CD4-positive, alpha-beta T cell treated with Interleukin-6 for 4 hours (primary cell): ENCODE data around the gene FMO5.
"Not testable (repeated sequence)": the region's sequence is repeated elsewhere in the genome, so short reads cannot be mapped to it uniquely, and the experiment has no call there.

Experiments used
- DNase-seq: peaks from one replicate; pipeline ENCODE4 v3.0.0-alpha.2; 2020; ENCODE audit warnings: mixed read lengths

Gene FMO5

DNA sequence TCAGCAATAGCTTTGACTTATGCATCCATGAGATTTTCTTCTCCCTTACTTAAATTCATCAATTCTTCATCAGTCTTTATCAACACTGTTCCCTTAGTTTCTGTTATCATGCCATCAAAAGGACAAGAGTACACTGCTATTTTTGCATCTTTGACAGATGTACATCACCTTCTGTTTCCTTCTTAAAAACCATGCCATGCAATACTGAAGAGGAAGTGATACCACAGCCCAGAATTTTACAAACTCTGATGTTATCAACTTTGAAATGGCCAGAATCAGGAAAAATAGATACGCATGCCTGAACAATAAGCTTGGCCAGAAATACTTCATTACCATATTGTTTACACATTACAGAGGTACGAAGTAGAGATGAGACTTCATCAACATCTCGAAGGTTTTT is 21.1 kb downstream of the FMO5 start:
- no peak for DNase-seq

DNA sequence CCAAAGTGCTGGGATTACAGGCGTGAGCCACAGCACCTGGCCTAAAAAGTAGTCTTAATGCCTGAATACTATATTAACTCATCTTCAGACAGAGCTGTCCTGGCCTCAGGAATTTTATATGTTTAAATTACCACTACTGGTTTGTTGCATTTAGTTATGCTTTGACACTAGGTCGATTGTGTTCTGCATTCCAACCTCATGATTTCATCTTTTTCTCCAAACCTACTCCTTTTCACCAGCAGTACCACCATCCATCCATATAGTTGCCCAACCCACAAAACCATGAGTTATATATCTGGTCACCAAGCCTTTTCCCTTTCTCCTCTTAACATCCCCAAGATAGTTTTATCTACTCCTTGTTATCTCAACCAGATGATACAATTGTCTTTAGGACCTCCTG is 22.6 kb downstream of the FMO5 start:
- no peak for DNase-seq

DNA sequence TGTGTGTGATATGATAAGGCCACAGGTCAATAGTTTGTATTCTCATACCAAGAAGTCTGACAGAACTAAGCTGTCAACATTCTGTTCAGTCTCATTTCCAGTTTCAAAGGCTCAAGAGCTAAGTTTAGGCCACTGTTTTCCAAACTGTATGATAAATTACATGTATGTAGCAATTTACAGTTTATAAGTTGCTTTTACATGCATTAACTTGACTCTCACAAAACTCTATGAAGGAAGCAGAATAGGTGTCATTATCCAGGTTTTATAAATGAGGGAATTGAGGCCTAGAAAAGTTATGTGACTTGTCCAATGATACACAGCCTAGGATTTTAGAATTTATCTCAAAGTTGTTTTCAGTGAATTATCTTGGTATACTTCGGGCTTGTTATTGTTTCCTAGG is 23.4 kb downstream of the FMO5 start:
- DNase-seq, result no peak

DNA sequence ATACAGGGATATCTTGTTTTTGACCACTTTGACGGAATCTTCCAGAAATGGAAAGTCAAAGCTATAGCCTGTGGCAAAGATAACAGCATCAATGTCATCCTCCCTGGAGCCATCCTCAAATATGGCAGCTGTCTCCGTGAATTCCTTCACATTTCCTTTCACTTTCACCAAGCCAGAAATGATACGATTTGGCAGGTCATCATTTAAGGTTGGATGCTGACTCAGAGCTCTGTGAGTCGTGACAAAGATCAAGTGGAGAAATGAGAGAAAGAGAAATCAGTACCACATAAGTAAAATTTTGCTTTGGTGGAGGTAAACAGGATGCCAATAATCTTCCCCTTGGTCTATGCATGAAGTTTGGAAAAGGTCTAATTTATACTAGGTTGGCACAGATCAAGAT is 23.9 kb downstream of the FMO5 start:
- no peak for DNase-seq

DNA sequence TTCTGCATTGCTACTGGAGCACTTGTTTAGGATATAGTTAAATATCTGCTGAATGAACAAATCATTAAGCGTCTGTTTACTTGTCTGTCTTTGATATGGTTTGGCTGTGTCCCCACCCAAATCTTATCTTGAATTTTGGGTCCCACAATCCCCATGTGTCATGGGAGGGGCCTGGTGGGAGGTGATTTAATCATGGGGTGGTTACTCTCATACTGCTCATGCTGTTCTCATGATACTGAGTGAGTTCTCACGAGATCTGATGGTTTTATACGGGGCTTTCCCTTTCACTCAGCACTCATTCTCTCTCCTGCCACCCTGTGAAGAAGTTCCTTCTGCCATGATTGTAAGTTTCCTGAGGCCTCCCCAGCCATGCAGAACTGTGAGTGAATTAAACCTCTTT is 27.8 kb downstream of the FMO5 start:
- not testable (repeated sequence) for DNase-seq

DNA sequence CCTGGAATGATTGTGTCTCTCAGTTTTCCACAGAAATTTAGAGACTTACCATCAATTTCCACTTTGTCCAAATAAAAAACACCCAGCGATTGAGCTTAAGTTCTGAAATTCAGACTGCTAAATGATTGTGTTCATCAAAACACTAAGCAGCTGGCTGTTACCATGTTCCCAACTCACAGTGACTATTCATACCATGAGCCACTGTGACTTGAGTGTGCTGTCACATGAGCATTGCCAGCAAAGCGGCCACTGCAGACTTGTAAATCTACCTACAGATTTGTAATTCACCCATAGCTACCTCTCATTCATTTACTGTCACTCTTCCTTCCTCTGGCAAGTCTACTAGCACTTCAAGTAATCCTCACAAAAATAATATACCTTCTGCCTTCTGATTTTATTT is 35.6 kb downstream of the FMO5 start:
- DNase-seq, result no peak

DNA sequence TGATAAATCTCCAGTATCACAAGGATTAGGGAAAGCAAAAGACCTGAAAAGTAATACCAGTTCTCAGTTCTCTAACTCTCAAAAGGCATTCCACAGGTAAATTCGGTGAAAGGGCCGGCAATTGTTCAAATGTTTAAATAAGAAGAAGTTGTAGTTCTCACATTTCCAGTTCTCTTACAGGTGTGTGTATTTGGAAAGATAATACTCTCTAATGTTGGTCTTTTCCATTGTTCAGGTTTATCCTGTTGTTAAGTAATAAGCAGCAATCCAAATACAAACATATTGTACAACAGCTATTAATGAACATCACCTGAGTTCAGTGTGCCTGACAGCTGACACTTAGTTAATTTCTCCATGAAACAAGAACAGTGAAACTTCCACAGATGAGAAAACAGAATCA is 39.7 kb downstream of the FMO5 start:
- no peak for DNase-seq

DNA sequence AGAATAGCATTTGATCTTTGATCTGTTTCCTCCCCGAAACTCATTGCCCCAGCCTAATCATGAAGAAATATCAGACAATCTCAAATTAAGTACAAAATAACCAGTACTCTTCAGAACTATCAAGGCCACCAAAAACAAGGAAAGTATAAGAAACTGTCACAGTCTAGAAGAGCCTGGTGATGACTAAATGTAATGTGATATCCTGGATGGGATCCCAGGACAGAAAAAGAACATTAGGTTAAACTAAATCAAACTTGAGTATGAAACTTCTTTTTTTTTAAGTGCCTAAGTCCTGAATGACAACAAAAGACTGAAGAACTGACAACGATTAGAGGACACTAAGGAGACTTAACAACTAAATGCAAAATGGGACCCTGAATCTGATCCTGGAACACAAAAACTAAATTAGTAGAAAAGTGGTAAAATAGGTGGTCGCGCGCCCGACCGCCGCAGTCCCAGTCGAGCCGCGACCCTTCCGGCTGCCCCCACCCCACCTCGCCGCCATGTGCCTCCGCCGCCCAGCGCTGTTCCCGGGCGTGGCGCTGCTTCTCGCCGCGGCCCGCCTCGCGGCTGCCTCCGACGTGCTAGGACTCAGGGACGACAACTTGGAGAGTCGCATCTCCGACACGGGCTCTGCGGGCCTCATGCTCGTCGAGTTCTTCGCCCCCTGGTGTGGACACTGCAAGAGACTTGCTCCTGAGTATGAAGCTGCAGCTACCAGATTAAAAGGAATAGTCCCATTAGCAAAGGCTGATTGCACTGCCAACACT is 47.3 kb downstream of the FMO5 start:
- DNase-seq, result no peak

DNA sequence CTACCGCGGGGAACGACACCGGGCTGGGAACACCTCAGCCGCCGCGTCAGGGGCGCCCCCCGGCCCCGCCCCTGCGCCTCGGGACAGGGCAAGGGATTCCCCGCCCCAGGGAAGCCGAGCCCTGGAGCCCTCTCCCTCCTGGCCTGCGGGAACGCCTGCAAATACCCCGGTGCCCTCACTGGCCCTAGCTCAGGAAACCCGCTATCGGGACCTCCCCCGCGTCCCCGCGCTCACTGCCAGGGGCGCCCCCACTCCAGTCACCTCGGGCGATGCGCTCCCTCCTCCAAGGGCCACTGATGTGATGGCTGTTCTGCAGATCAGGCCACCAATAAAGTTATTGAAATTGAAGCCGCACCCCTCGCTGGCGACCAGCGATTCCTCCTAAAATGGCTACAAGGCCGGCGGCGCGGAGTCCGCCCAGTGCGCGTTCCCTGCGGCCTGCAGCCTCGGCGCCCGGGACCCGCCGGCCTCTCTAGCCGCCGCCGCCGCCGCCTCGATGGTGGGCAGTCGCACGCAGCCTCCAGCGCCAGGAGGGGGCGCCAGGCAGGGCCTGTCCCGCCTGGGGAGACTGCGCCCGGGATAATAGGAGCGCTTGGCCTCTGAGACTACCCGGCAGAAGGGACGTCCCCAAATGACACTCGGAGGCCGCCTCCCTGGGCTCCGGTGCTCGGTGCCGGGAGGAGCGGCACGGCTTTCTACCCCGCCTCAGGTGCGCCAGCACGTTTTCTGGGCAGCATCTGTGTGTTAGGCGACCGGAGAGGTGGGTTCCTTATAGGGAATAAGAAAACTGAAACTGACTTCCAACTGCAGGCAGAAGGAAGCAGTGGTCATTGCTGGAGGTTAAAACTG is 52.7 kb downstream of the FMO5 start, which contains the start of gene PRKAB2:
TSS of gene PRKAB2 (minus strand) at position 303 of the 849 bp plus-strand sequence. CDS start 326 bp downstream, outside the sequence.
- peak; percentile 92 for DNase-seq

DNA sequence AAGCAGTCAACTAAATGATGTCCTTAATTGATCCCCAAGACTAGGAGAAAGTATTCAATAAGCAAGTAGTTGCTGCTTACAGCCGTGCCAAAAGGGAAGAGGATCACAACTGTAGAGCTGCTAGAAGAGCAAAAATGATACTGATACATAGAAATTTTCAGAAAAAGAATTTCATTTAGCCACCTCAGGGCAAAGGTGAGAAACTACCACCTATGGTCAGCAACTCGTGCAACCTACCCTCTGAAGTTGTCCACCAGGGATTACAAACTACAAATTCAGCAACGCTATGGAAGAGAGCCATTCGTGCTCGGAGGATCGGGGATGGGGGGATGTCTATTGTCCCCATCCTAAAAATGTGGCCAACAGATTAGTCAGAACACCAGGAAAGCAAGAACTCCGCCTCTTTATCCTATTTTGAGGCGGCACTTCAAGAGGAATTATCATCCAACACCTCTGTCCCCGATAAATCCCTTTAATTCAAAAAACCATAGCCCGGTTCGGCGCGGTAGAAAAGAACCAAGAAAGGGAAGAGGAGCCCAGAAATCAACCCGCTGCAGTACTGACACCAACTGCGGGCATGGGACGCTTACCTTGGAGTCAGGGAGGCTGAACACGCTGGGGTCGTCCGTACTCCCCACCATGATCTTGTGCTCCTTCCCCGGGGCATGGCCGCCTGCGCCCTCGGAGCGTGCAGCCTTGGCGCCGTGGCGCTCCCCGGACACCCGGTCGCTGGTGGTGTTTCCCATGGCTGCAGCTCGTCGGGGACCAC is 53.6 kb downstream of the FMO5 start:
- no peak for DNase-seq

DNA sequence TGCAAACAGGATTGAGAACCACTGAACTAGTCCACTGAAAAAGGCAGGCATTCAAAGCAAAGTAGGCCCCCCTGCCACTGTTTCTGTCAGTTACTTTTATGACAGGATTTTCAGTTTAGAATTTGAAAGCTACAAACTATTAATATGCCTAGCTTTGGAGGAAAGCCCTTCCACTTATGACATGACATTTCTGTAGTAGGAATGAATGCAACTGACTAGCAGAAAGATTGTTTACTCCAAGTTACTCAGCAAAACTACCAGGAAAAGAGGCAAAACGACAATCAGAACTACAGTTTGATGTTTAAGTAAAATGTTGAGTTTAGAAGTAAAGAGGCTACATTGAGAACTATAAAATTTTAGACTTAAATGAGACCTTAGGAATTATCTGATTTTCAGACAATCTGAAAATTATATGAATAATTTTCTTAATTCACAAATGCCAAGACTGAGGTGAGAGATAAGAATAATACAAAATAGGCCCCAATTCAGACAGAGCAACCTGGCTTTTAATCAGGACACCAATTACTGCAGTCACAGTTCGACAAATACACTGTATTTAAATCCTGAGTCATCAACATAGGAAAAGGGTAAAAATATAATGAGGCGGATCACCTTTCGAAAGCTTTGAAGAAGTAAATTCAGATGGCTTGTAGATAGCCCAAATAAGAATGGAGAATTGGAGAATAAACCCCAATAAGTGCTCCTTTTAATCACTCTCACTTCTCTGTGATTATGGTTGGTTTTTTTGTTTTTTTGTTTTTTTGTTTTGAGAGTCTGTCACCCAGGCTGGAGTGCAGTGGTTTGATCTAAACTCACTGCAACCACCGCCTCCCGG is 55.1 kb downstream of the FMO5 start:
- no peak for DNase-seq

DNA sequence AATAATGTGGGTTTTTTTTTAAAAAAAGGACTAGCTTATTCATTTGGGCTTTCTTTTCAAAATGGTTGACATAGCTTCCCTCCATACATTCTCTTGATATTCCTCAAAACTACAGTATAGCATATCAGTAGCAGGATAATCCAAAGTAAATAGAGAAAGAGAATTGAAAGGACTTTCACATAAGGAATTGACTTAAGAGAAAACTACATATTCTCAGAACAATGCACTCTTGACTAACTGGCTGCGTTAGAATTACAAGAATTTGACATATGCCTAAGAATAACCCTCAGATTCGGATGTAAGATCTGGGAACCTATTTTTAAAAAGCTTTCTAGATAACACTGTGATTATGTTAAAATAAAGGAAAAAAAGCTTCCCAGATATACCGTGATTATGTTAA is 56.0 kb downstream of the FMO5 start:
- no peak for DNase-seq

DNA sequence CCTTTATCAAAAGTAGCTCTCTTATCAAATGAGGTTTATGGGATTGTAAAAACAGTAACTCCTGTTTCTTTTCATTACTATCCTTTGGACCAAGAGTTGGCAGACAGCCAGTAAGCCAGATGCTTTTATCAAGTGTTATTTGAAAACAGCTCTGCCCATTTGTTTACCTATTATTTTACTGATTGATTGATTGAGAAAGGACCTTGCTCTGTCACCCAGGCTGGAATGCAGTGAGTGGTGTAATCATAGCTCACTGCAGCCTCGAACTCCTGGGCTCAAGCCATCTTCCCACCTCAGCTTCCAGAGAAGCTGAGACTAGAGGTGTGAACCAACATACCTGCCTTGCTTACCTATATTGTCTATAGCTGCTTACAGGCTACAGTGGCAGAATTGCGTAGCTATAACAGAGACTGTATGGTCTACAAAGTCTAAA is 56.5 kb downstream of the FMO5 start:
- no peak for DNase-seq

DNA sequence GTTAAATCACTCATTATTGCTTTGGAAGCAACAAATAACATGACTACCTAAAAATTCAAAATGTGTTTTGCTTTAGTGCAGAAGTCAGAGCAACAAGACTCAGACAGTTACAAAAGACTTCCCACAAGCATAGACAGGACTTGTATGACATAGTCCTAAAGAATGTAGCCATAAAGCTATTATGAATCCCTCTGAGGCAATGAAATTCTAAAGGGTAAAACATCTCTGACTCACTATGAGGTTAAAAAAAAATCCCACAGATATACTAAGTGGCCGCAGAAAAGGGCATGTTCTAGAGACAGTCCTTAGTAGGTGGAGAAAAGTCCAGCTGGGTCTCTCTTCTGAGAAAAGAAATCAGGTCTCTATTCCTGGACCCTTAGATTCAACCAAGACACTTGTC is 57.8 kb downstream of the FMO5 start:
- DNase-seq, result no peak

DNA sequence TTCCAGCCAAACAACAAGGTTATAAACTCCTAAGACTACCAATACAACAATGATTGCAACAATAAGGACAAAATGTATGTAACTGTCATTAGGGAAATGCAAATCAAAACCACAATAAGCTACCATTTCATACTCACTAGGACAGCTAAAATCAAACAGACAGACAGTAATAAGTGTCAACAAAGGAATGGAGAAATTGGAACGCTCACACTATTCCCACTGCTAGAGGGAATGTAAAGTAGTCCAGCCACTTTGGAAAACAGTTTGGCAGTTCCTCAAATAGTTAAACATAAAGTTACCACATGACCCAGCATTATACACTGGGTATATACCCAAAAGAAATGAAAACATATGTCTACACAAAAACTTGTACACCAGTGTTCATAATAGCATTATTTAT is 62.1 kb downstream of the FMO5 start:
- DNase-seq, result no peak

DNA sequence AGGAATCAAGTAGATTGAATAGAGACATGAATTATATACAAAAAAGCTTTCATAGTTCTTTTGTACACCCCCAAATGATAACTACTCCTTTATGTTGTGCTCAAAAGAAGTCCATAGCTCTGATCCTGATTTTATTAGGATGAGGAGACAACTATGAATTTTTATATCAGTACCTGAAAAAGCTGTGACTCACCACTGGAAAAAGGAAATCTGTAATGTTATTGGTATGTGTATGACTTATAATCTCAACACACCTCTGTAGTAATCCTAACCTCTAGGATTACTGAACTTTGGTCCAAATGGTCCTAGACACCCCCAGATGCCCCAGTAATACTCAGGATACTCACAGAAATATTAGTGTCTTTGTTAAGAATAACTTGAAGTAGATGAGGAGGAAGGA is 63.0 kb downstream of the FMO5 start:
- DNase-seq, result no peak

DNA sequence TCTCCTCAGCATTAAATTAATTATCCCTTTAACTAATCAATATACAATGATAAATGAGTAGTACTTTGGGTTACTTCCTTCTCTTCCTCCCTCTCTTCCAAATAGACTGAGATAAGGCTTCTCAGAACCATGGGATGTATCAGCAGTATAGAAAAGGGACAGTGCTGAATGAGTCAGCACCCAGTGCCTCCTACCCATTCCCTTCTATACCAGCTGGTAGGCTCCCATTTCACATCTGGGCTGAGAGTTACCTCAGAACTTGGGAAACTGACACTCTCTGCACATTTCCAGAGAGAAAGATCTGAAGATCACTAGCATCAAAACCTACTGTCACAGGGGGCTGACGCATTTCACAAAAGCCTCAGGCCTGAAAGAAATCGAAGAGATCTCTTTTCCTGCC is 68.0 kb downstream of the FMO5 start:
- DNase-seq, result not testable (repeated sequence)

DNA sequence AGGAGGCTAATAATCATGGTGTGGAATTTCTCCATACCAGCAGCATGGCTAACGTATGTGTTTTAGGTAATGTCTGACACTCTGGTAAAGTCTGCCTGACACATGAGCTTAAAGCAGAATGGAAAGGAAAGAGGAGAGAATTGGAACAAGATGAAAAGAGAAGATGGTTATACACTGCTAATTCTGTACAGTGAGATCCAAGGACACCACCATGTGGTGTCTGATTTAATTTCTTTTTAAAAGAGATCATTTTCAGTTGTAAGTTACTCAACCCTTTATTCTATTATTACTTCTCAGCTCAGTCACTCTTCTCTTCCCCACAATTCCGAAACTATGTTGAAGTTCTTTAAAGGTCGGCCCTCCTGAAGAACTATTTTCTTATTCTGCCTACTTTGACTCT is 68.5 kb downstream of the FMO5 start:
- no peak for DNase-seq

DNA sequence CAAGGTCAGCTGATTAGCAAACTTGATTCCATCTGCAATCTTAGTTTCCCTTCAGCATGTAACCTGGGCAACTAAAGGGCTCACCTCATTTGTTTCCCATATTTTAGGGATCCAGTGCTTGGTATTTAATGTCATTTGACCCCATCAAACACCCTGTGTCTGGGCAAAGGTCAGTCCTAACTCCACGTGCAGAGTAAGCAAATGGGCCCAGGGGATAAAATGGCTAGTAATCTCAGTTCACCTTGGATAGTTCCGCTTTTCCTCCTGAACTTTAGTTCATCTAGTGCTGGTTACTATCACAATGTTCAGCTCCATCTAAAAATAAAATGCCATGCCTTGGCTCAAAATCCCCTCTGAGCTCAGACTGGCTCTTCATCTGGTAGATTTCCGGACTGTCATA is 72.4 kb downstream of the FMO5 start:
- no peak for DNase-seq

DNA sequence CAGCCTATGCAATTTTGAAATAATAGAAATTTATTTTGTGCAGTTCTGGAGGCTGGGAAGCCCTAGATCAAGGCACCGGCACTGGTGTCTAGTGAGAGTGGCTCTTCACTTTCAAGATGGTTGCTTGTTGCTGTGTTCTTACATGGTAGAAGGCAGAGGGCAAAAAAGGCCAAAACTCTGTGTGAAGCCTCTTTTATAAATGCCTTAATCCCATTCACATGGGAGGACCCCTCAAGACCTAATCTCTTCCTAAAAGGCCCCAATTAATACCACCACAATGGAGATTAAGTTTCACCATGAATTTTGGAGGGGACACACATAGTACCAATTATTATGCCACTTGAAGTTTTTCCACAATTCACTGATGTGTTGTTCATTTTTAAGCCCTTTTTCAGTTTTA is 73.9 kb downstream of the FMO5 start:
- no peak for DNase-seq

DNA sequence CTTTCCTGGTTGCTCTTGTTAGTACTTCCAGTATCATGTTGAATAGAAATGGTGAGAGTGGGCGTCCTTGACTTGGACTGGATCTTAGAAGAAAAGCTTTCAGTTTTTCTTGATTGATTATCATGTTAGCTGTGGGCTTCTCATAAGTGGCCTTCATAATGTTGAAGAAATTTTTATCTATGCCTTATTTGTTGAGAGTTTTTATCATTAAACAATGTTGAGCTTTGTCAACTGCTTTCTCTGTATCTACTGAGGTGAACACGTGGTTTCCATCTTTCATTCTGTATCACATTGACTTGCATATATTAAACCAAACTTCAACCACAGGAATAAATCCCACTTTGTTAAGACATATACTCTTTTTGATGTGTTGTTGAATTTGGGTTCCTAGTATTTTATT is 82.3 kb downstream of the FMO5 start:
- DNase-seq, result no peak
